A204.1 (cell line): ENCODE data around the gene NOS1AP.

ENCODE experiments used
- FAIRE-seq: peaks from 2 replicates; lab custom pipeline; 2012; peaks lifted over from hg19 to GRCh38; lab: Jason Lieb, UNC

Gene NOS1AP

DNA sequence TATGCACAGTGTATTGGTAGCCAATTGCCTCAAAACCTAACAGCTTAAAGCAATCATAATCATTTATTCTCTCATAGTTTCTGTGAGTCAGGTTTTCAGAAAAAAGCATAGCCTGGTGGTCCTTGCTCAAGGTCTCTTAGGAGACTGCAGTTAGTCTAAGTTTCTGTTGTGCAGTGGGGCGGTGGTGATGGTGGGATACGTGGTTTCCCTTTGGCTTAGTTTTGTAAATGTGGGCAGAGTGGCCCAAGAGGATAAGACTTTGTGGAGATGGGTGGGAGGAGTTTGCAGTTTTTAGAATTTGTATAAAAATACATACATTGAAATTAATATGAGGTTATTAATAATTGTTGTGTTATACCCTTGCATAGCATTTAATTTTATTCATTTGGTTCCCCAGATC, 68.6 kb downstream of the NOS1AP start:
- FAIRE-seq: no peak

DNA sequence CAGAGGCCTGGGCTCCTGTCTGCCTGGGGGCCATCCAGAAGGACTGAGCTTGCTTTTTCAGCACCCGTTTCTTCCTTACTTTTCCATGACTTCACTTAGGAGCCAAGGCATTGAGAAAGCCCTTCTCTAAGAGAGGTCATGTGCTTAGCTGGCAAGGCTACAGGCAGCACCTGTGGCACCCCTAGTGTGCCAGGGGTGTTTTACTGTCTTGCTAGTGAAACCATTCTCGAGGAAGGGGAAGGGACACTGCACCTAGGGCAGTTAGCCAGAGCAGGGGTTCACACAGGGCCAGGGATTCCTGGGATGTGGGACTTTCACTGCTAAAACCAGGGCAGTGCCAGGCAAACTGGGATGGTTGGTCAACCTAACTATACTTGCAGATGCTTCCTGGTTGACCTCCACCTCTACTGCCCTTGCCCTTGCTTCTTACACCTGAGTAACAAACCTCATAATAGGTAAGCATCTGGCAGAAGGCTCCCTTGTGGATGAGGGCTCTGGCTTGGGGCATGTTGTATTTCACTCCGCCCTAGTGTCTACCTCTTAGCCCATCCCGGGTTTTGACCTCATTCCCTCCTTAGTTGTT, 69.2 kb downstream of the NOS1AP start:
- FAIRE-seq: no peak

DNA sequence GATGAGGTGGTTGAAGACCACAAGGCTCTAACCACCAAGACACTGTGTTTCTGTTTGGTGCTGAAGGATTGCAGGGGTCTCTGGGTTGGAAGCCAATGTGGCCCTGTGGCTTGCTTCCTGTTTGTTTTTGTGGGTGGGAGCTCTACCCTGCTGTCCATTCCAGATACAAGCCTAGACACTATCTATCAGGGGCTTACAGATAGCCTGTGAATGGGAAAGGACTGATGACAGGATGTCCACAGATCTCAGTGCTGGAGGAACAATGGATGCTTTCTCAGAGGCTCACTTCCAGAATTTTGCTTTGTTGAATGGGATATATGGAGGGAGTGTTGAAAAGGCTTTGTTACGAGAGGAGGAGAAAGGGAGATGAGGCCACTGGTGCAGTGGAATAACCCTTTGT, 69.7 kb downstream of the NOS1AP start:
- no peak for FAIRE-seq

DNA sequence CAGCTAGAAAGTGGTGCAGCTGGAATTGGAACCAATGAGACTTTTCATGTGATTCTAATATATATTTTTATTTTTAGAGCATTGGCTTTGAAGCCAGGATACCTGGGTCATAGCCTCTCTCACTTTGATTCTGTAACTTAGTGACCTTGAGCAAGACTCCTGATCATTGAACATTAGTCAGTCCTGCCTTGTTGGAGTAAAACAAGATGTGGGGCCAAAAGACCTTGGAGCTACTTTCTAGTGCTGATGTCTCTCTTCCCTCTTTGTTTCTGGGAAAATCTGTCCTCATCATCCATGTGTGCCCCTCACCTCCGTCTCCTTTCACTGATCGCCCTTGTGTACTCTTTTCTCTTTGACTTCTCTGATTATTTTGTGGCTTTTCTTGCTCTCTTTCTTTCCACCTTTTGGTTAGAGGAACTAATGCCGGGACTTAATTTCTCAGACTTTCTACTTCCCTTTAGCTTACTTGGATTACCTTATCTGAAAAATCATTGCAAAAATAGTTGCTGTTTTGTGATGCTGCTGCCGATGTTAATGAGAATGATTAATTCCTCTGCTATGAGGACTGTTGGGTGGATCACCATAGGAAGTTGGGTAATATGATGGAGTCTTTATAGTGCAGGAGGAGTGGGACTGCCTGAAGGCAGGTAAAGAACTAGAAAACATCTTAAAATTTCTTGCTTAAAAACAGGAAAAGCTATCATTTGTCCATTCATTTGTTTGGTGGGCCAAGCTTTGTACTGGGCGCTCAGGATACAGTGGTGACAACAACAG, 72.0 kb downstream of the NOS1AP start:
- no peak for FAIRE-seq

DNA sequence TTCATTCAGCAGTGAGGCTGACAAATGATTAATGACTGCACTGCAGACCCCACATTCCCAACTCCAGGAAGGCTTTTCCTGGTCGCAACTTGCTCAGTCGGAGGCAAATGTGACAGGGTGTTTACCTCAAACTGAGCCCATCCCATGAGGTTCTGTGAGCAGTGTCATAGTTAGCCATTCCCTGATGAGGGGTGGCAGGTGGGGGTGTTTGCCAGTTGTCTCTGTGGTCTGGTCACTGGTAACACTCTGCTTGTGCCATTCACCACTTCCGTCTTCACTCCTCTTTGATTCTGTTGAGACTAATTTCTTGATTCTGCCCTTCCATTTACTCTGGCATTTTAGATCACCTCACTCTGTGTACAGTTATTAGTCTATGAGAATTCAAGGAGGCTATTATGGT, 73.5 kb downstream of the NOS1AP start:
- FAIRE-seq: no peak

DNA sequence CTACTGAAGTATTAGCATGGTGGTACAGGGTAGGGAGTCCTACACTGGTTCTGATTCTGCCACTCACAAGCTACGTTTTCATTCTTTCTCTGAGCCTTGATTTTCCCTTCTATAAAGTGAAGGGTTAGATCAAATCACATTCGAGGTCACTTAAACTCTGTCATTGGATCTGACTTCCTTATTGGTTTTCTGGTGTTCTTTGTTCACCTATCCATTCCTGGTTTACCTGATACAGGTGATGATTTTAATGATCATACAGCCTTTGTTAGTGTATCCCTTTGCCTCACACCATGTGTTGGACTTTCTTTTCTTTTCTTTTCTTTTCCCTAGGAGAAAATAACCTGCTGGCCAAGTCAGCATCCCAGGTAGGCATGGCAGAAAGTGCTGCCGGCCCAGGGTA, 74.8 kb downstream of the NOS1AP start:
- FAIRE-seq: no peak

DNA sequence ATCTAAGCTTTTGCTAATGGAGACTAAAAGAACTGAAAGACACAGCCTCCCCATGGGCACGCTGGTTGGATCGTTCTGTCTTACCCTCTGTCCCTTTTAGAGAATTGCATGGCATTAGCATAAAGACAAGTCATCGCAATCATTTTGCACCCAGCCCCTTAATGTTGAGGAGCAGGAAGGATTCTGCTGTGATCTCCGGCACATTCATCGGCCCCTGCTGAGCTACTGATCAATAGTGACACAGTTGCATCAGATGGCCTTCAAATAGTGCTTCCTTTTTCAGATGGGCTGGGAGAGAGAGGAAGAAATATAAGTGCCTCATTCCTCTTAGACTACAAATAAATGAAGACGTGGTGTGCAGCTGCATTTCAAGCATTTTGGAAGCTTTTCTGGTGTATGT, 75.4 kb downstream of the NOS1AP start:
- FAIRE-seq: no peak

DNA sequence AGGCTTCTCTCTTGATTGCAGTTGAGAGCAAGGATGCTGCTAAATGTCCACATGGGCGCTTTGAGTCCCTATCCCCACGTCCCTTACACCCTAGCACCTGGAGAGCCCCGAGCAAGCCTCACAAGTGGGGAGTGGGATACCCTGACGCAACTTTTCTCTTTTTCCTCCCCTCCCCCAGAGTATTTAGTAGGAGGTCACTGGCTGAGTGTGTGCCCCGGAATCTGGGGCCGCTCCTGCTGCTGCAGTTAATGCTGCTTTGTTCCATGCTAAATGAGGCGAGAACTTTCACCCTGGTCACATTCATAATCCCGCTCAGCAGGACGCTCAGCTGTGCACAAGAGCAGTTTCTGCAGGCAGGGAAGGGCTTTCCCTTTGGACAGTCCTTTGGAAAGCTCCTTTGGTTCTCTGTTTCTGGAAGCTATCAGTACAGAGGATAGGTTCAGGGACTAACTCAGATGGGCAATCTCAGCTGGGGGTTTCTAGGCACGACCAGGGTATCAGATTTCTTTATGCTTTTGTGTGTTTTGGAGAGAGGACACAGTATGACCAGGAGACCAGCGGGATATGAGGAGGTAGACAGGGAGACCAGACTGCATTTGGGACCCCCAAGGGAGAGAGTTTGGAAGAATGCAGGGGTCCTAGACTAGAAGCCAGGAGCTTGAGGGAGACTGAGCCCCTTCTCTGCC, 75.9 kb downstream of the NOS1AP start:
- FAIRE-seq: no peak

DNA sequence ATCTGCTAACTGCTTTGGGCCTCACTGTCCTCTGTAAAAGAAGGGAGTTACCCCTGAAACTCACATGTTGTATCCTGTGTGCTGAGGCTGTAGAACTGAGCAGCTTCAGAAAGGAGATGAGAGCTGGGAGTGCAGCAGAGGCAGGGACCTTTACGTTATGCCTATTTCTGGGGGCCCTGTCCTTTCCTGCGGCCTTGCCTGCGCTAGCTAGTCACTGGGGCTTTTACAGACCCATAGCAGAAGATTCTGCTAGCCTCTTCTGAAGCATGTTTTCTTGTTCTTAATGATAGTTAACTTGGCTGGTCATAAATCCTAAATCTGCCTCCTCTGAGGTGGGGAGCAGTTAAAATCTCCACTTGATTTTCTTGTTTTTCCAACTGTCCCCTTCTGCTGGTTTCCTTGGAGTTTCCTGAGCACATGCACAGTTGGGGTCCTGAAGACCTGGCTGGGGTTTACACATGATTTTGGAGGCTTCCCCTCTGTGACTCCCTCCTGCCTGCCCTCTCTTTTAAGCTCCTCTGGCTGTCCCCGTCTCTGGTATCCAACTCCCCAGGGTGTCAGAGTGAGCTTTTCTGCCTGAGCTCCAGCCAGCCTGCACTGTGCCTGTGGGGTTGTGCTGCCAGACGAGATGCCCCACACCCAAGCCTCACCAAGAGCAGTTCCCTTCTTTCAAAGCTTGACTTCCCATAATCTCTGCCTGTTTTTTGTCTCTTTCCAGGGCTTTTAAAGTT, 76.6 kb downstream of the NOS1AP start:
- no peak for FAIRE-seq

DNA sequence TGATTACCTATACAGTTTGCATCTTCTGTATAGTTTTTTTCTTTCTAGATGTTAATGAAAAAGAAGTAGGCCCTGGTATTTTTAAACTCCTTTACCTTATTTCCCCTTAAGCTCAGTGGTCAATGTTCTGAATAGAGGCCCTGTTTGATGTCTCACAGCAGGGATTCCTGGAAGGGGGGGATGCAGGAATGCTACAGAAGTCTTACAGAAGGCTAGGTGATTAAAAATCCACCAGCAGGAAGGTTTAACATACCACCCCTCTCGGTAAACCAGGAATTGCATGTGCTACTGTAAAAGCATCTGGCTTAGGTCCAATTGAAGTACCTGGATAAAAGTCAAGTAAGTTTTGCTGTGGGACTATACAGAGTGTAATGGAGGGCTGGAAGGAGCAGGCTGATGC, 78.3 kb downstream of the NOS1AP start:
- no peak for FAIRE-seq

DNA sequence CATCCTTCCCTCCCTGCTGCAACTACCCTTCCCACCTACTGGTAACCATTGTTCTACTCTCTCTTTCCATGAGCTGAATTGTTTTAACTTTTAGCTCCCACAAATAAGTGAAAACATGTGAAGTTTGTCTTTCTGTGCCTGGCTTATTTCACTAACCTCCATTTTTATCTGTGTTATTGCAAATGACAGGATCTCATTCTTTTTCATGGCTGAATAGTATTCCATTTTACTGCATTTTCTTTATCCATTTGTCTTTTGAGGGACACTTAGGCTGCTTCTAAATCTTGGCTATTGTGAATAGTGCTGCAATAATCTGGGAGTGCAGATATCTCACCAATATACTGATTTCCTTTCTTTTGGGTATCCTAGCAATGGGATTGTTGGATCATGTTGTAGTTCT, 80.6 kb downstream of the NOS1AP start:
- no peak for FAIRE-seq

DNA sequence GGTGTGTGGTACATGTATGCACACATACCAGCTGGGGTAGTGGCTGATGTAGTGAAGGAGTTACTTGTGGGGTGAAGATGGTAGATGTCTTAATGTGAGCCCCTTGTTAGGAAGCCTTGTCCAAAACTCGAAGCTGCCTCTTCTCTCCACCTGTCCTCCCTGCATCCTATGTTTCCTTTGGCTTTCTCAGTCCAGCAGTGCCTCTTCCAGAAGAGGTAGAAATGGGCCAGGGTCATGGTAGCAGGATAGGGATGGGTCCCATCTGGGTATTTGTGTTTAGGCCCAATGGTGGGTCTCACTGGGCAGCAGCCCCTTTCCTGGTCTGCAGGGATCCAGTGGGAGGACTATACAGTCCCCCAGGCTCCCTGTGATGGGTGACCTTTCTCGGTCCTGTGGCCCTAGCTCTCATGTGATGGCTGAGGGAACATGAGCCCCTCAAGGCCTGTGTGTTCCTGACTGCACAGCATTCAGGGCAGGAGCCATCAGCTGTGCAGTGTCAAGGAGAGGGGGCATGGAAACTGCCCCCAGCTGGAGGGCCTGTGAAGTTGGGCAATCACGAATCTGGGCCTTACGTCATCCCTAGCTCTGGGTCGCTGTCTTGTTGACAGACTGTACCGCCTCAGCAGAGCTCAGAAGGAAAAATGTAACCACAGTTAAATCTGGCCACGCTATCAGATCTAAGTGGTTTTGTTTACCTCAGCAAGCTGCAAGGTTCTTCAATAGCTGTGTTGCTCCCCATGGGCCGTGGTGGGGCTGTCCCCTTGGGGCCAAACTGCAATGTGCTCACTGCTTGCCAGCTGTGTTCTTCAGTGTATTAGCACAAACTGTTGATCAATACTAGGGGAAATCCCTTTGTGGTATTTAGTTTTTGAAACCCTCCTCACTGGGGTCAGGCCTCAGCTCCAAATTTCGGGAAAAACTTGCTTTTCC, 82.7 kb downstream of the NOS1AP start:
- FAIRE-seq: no peak

DNA sequence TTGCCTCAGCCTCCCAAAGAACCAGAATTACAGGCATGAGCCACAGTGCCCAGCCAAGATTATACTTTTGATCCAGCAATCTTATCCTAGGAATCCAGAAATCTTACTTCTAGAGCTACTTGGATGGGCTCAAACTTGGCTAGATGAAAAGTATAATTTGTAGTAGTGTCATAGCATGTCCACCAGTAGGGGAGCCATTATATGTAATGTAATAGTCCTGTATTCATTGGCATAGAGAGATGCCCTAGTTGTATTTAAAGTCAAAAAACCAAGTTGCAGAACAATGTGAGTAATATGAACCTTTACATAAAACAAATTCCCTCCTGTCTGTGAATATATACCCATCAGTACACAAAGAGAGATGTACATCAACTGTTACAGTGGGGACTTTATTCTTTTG, 83.9 kb downstream of the NOS1AP start:
- no peak for FAIRE-seq

DNA sequence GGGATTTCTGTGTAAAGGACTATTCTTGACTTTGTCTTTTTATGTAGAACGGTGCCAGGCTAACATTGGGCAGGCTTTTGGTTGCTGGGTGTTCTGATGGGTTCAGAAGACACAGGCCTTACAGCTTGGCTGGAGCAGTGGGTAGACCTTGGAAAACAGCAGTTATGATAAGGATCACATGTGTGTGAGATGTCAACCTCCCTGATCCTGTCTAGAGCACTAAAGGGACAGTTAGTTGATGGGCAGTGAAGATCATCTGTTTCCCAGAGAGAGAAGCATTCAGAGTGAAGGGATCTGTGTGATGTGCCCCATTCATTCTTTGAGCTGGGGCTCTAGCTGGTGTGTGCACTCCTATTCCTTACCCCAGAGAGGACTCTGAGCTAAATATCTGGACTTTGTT, 88.0 kb downstream of the NOS1AP start:
- no peak for FAIRE-seq

DNA sequence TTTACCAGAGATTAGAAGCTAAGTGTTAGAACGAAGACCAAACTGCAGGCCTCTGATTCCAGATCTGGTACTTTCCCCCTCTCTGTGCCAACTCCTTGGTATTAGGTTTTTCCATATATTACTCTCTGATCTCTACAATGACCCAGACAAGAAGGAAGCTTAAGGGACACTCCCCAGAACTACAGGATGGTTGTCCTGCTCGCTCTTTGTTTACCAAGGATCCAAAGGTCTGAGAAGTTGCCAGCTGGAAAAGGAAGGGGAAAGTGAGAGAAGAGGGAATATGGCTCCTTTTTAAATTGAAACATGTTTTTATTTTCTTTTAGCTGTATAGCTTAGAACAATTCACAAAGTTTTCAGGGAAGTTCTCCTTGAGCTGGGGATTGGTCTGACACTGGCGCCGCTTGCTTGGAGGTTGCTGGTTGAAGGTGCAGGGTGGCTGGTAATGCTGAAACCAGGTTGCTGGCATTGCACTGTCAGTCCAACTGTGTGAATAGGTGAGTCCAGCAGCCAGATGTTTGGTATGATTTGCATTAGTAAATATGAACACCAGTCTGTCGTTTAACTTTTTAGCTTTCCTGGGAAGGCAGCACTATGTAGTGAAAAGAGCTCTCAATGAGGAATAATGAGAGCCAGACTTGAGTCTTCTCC, 89.3 kb downstream of the NOS1AP start:
- no peak for FAIRE-seq

DNA sequence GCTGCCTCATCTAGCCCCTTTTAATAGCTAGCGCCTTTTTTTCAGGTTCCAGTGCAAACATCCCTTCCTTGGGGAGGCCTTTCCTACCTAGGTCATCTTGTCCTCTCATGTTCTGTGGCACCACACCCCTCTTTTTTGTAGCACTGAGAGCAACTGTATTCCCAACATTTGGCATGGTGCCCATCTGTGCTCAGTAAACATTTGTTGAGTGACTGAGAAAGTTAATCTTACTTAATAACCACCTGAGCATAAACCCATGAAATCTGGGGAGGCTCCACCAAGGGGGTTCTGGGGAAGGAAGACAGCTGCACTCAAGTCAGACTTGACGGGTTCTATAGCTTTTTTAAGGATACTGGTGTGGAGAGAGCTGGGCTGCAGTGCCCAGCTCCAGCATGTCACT, 90.0 kb downstream of the NOS1AP start:
- no peak for FAIRE-seq

DNA sequence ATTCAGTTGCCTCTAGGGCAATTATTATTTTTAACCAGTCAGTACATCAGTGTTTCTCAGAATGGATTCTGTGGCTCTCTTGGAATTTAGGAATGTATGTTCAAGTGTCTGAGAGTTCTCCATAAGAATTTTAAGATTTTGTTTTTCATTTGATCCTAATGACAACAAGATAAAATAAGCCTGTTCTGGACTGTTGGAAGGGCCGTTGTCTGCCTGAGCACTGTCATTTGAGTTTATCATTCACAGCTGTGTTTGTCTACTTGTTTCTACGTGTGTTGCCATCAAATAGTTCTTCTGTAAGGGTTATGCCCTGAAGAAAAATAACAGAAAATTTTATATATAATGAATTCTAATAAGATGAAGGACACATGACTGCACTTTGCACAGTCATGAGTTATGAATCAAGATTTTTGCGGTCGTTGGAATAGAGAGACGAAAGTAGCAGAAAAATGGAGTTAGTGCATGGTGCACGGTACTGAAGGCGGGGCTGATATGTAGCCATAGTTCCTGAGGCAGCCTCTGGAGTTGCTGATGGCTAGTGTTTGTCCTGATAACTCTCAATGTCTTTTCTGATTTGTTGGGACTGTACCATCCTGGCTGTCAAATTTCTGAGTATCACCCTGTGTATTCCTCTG, 92.5 kb downstream of the NOS1AP start:
- no peak for FAIRE-seq

DNA sequence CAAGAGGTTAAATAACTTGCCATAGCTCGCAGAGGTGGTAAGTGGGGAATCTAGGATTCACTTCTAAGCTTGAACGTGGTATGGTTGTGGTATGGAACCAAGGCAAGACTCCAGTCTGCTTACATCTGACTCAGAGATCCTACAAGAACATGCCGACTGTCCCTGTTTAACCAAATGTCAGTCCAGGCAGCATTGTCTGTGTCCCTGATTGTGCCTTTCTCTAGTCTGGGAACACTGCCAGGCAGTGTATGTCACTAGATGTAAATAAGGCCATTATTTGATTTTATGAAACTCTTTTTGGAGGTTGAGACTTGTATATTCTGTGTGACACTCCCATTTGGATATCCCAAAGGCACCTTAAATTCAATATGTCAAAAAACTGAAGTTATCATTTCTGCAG, 96.0 kb downstream of the NOS1AP start:
- FAIRE-seq: no peak

DNA sequence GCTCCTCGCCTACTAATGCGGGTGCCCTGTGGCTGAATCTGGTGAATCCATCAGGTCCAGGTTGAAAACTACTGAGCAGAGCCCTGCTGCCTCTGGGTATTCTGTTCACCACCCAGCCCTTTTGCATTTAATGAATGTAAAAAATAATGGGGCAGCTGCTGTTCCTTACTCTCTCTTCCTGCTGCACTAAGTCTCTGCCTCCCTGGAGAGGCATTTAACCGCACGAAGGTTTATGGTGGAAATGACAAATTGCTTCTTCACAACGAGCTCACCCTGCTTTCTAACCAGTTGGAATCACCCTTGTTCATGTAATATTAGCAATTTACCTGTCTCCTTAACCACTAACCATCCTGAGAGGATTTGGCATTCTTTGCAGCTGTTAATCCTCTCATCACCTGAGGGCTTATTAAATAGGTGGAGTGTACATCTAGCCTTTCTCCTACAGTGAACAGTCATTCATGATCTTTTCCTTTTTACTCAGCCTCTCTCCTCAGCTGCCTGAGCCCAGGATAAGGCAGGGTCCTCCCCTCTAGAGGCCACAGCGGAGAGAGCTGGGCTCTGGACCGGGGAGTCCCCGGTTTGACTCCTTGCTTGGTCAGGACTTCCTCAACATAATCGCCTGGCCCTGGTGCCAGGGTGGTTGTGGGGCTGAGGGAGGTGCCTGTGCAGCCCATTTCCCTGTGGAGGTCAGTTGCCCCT, 97.6 kb downstream of the NOS1AP start:
- no peak for FAIRE-seq

DNA sequence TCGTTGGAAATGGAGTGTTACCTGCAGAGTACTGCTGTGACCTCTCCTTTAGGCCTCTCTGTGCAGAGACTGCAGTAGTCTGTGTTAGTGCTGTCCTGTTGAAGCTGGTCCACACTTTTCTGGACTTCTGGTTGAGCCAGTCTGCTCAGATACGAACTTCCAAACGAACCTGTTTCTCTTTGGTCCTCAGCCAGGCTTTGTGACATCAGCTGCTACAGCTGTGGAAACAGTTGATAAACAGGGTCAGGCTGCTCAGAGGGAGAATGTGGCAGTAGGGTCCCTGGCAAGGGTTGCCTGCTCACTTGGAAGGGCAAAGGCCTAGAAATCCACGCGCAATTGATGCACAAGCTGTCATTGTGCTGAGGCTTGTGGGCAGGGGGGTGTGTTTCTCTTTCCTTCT, 98.8 kb downstream of the NOS1AP start:
- FAIRE-seq: no peak
